Fibroblast of mammary gland (primary cell): ENCODE measurements around the gene ARHGAP33.

ENCODE experiments used
- DNase-seq: peaks from one replicate; pipeline ENCODE4 v3.0.0-alpha.2; 2010; ENCODE audit warnings: low read depth
- H3K4me3 ChIP-seq: 2 replicates; pipeline ENCODE4 v1.5.1; 2011; ENCODE audit warnings: low read depth, mild to moderate bottlenecking, low read length, moderate library complexity; ENCODE audit not compliant: control insufficient read depth
- CTCF ChIP-seq: conservative IDR thresholded peaks from 2 replicates; pipeline ENCODE4 v1.5.1; 2011; ENCODE audit warnings: low read depth, low read length, inconsistent platforms; ENCODE audit not compliant: control insufficient read depth, insufficient read depth

ARHGAP33 gene

DNA sequence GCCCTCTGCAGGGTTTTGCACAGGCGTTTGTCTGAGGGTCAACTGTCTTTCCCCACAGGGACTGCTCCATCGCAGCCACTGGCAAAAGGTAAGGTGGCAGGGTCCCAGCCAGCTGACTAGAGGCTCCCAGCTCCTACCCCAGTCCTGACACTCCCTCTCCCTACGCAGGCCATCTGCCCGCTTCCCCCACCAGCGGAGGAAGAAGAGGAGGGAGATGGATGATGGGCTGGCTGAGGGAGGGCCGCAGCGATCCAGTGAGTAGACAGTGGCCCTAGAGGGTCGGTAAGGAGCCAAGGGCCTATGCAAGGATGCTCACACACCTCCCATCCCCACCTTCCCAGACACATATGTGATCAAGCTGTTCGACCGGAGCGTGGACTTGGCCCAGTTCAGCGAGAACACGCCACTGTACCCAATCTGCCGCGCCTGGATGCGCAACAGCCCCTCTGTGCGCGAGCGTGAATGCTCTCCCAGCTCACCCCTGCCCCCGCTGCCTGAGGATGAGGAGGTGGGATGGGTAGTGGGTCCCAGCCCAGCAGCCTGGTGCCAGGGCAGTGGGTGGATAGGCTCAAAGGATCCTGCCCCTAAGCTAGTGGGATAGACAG, 22.5 kb upstream of the ARHGAP33 start:
- TF ChIP-seq CTCF, result no peak
- H3K4me3 ChIP-seq, result no peak overlapping the region
- DNase-seq, result no peak

- no peak overlapping the region for H3K4me3 ChIP-seq
- no peak for DNase-seq
- TF ChIP-seq CTCF, result no peak
Measured at GRCh38 chr19:35753634-35754369, 21.6 kb upstream of the ARHGAP33 start.

DNA sequence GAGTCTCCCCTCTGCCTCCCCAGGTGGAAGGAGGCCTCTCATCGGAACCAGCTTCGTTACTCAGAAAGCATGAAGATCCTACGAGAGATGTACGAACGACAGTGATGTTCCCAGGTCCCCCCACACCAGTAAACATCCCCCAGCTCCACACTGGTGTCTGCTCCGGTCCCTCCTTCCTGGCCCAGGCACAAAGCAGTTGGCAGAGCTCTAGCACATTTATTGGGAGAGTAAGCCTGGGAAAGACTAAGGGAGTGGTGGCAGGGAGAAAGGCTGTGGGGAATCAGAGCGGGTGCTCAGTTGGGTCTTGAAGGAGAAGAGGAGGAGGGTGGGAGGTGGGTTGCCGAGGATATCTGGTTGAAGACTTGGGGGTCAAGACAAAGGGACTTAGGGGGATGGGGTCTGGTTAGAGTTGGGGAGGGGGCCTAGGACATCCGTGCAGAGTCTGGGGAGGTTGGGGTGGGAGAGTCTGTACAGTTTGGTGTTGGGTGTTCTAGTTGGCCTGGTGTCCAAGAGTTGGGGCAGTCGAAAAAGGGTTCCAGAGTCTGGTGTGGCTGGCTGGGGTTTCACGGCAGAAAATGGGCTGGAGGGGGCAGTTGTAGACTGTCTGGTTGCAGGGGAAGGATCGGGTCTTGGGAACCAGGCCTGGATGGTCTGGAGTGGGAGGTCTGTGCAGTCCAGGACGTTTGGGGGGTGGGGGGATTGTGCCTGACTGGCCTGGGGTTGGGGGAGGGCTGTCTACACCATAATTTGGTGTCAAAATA, 20.8 kb upstream of the ARHGAP33 start:
- peak overlapping the region; percentile 31 for H3K4me3 ChIP-seq
- TF ChIP-seq CTCF, result no peak
- DNase-seq, result peak; percentile 12

GRCh38 chr19:35755131-35755549, 20.2 kb upstream of the ARHGAP33 start:
- H3K4me3 ChIP-seq, result peak overlapping the region; percentile 31
- TF ChIP-seq CTCF, result no peak
- no peak for DNase-seq

GRCh38 chr19:35755550-35756376, 19.6 kb upstream of the ARHGAP33 start:
- TF ChIP-seq CTCF, result no peak
- DNase-seq, result peak; percentile 88
- peak overlapping the region; percentile 78 for H3K4me3 ChIP-seq
